H1 (cell line): Measurements from ENCODE around the gene ZNF75A.

Experiments
- EZH2 ChIP-seq: fragments of 200-600 bp; sonication (generic); IDR thresholded peaks from 2 replicates; pipeline ENCODE4 v1.7.1; 2012; ENCODE audit warnings: low read depth, mild to moderate bottlenecking, moderate library complexity, low read length, inconsistent platforms; ENCODE audit not compliant: severe bottlenecking
- FOSL1 ChIP-seq: IDR thresholded peaks from 2 replicates; pipeline ENCODE4 v1.6.1; 2011; ENCODE audit warnings: mild to moderate bottlenecking, low read depth, low read length, moderate library complexity; ENCODE audit not compliant: insufficient read depth
- JUN ChIP-seq: IDR thresholded peaks from 2 replicates; pipeline ENCODE4 v1.6.1; 2011; ENCODE audit warnings: low read depth, mild to moderate bottlenecking, improper control_type of control experiment, low read length
- POLR2AphosphoS5 ChIP-seq: IDR thresholded peaks from 2 replicates; pipeline ENCODE4 v1.6.1; 2011; ENCODE audit warnings: low read depth, low read length
- RAD21 ChIP-seq, 2 experiments: IDR thresholded peaks in 1 of 2; conservative IDR thresholded peaks in 1 of 2; 2 replicates each; pipeline ENCODE4 v1.6.1; 2011; ENCODE audit warnings: low read depth in 2 of 2, low read length in 2 of 2, improper control_type of control experiment in 1 of 2, inconsistent platforms in 1 of 2, mild to moderate bottlenecking in 1 of 2, moderate library complexity in 1 of 2
- SIX5 ChIP-seq: IDR thresholded peaks from 2 replicates; pipeline ENCODE4 v1.6.1; 2011; ENCODE audit warnings: mild to moderate bottlenecking, low read depth, low read length
- SP1 ChIP-seq: IDR thresholded peaks from 2 replicates; pipeline ENCODE4 v1.6.1; 2011; ENCODE audit warnings: low read depth, low read length
- SP4 ChIP-seq: IDR thresholded peaks from 2 replicates; pipeline ENCODE4 v1.6.1; 2012; ENCODE audit warnings: low read length, inconsistent platforms
- TF ChIP-seq, protein P1 (sequence below): IDR thresholded peaks from 2 replicates; pipeline ENCODE4 v1.6.1; 2011; ENCODE audit warnings: low read length, improper control_type of control experiment
- TF ChIP-seq, protein P2 (sequence below), 3 experiments: IDR thresholded peaks; 1 replicate in 2 of 3; 2 replicates in 1 of 3; pipeline versions ENCODE4 v1.5.1 to v1.6.1; 2011; ENCODE audit warnings: low read length in 3 of 3, mild to moderate bottlenecking in 3 of 3, inconsistent platforms in 2 of 3, low read depth in 1 of 3, moderate library complexity in 1 of 3; ENCODE audit not compliant: insufficient read depth in 1 of 3; ENCODE audit errors: control extremely low read depth in 1 of 3
- TF ChIP-seq, protein P3 (sequence below): fragments of 300-600 bp; sonication (generic); IDR thresholded peaks from 2 replicates; pipeline ENCODE4 v1.7.1; 2012; ENCODE audit warnings: low read length, moderate library complexity, mild to moderate bottlenecking, inconsistent platforms; ENCODE audit not compliant: insufficient replicate concordance

DNA sequence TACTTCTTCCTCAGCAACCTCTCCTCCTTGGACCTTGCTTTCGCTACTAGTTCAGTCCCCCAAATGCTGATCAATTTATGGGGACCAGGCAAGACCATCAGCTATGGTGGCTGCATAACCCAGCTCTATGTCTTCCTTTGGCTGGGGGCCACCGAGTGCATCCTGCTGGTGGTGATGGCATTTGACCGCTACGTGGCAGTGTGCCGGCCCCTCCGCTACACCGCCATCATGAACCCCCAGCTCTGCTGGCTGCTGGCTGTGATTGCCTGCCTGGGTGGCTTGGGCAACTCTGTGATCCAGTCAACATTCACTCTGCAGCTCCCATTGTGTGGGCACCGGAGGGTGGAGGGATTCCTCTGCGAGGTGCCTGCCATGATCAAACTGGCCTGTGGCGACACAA lies 50.8 kb downstream of the ZNF75A start:
- TF ChIP-seq, protein P1, sequence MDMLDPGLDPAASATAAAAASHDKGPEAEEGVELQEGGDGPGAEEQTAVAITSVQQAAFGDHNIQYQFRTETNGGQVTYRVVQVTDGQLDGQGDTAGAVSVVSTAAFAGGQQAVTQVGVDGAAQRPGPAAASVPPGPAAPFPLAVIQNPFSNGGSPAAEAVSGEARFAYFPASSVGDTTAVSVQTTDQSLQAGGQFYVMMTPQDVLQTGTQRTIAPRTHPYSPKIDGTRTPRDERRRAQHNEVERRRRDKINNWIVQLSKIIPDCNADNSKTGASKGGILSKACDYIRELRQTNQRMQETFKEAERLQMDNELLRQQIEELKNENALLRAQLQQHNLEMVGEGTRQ, result no peak
- TF ChIP-seq SP4 (no peak), SP1 (no peak), SIX5 (no peak), EZH2 (no peak), FOSL1 (no peak), RAD21 (IDR thresholded peaks at IDR 0.05 in 1 of 2, conservative IDR thresholded peaks at IDR 0.05 in 1 of 2; ENCODE audit: low read depth in 2 of 2, low read length in 2 of 2) (no peak), JUN (no peak), POLR2AphosphoS5 (no peak)
- TF ChIP-seq, protein P2, sequence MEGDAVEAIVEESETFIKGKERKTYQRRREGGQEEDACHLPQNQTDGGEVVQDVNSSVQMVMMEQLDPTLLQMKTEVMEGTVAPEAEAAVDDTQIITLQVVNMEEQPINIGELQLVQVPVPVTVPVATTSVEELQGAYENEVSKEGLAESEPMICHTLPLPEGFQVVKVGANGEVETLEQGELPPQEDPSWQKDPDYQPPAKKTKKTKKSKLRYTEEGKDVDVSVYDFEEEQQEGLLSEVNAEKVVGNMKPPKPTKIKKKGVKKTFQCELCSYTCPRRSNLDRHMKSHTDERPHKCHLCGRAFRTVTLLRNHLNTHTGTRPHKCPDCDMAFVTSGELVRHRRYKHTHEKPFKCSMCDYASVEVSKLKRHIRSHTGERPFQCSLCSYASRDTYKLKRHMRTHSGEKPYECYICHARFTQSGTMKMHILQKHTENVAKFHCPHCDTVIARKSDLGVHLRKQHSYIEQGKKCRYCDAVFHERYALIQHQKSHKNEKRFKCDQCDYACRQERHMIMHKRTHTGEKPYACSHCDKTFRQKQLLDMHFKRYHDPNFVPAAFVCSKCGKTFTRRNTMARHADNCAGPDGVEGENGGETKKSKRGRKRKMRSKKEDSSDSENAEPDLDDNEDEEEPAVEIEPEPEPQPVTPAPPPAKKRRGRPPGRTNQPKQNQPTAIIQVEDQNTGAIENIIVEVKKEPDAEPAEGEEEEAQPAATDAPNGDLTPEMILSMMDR (IDR thresholded peaks at IDR 0.05; ENCODE audit: control extremely low read depth in 1 of 3, insufficient read depth in 1 of 3, low read depth in 1 of 3, low read length in 3 of 3), result no peak
- TF ChIP-seq, protein P3, sequence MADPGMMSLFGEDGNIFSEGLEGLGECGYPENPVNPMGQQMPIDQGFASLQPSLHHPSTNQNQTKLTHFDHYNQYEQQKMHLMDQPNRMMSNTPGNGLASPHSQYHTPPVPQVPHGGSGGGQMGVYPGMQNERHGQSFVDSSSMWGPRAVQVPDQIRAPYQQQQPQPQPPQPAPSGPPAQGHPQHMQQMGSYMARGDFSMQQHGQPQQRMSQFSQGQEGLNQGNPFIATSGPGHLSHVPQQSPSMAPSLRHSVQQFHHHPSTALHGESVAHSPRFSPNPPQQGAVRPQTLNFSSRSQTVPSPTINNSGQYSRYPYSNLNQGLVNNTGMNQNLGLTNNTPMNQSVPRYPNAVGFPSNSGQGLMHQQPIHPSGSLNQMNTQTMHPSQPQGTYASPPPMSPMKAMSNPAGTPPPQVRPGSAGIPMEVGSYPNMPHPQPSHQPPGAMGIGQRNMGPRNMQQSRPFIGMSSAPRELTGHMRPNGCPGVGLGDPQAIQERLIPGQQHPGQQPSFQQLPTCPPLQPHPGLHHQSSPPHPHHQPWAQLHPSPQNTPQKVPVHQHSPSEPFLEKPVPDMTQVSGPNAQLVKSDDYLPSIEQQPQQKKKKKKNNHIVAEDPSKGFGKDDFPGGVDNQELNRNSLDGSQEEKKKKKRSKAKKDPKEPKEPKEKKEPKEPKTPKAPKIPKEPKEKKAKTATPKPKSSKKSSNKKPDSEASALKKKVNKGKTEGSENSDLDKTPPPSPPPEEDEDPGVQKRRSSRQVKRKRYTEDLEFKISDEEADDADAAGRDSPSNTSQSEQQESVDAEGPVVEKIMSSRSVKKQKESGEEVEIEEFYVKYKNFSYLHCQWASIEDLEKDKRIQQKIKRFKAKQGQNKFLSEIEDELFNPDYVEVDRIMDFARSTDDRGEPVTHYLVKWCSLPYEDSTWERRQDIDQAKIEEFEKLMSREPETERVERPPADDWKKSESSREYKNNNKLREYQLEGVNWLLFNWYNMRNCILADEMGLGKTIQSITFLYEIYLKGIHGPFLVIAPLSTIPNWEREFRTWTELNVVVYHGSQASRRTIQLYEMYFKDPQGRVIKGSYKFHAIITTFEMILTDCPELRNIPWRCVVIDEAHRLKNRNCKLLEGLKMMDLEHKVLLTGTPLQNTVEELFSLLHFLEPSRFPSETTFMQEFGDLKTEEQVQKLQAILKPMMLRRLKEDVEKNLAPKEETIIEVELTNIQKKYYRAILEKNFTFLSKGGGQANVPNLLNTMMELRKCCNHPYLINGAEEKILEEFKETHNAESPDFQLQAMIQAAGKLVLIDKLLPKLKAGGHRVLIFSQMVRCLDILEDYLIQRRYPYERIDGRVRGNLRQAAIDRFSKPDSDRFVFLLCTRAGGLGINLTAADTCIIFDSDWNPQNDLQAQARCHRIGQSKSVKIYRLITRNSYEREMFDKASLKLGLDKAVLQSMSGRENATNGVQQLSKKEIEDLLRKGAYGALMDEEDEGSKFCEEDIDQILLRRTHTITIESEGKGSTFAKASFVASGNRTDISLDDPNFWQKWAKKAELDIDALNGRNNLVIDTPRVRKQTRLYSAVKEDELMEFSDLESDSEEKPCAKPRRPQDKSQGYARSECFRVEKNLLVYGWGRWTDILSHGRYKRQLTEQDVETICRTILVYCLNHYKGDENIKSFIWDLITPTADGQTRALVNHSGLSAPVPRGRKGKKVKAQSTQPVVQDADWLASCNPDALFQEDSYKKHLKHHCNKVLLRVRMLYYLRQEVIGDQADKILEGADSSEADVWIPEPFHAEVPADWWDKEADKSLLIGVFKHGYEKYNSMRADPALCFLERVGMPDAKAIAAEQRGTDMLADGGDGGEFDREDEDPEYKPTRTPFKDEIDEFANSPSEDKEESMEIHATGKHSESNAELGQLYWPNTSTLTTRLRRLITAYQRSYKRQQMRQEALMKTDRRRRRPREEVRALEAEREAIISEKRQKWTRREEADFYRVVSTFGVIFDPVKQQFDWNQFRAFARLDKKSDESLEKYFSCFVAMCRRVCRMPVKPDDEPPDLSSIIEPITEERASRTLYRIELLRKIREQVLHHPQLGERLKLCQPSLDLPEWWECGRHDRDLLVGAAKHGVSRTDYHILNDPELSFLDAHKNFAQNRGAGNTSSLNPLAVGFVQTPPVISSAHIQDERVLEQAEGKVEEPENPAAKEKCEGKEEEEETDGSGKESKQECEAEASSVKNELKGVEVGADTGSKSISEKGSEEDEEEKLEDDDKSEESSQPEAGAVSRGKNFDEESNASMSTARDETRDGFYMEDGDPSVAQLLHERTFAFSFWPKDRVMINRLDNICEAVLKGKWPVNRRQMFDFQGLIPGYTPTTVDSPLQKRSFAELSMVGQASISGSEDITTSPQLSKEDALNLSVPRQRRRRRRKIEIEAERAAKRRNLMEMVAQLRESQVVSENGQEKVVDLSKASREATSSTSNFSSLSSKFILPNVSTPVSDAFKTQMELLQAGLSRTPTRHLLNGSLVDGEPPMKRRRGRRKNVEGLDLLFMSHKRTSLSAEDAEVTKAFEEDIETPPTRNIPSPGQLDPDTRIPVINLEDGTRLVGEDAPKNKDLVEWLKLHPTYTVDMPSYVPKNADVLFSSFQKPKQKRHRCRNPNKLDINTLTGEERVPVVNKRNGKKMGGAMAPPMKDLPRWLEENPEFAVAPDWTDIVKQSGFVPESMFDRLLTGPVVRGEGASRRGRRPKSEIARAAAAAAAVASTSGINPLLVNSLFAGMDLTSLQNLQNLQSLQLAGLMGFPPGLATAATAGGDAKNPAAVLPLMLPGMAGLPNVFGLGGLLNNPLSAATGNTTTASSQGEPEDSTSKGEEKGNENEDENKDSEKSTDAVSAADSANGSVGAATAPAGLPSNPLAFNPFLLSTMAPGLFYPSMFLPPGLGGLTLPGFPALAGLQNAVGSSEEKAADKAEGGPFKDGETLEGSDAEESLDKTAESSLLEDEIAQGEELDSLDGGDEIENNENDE, result no peak
